RPMI7951 (cell line): ENCODE data around the gene LINGO3. TPM values are rescaled to one million over a fixed set of nuclear protein-coding genes. Genes with fewer than 3 reads are reported as not detected.
"Not testable (repeated sequence)": the region's sequence is repeated elsewhere in the genome, so short reads cannot be mapped to it uniquely, and the experiment has no call there.

Source experiments
- DNase-seq: peaks from one replicate; pipeline ENCODE4 v3.0.0-alpha.2; 2012; ENCODE audit warnings: low read depth
- total RNA-seq: library from RNA; depleted of rRNA; stranded (reverse); fragments of >200 nt; shearing (Covaris generic); gene quantifications from 2 replicates; pipeline ENCODE4 v1.2.3, GENCODE V29; 2014; rRNA removed

The LINGO3 gene, protein sequence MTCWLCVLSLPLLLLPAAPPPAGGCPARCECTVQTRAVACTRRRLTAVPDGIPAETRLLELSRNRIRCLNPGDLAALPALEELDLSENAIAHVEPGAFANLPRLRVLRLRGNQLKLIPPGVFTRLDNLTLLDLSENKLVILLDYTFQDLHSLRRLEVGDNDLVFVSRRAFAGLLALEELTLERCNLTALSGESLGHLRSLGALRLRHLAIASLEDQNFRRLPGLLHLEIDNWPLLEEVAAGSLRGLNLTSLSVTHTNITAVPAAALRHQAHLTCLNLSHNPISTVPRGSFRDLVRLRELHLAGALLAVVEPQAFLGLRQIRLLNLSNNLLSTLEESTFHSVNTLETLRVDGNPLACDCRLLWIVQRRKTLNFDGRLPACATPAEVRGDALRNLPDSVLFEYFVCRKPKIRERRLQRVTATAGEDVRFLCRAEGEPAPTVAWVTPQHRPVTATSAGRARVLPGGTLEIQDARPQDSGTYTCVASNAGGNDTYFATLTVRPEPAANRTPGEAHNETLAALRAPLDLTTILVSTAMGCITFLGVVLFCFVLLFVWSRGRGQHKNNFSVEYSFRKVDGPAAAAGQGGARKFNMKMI
- total RNA-seq: 0.10 TPM in 1 of 2 replicates, not detected in the other

DNA sequence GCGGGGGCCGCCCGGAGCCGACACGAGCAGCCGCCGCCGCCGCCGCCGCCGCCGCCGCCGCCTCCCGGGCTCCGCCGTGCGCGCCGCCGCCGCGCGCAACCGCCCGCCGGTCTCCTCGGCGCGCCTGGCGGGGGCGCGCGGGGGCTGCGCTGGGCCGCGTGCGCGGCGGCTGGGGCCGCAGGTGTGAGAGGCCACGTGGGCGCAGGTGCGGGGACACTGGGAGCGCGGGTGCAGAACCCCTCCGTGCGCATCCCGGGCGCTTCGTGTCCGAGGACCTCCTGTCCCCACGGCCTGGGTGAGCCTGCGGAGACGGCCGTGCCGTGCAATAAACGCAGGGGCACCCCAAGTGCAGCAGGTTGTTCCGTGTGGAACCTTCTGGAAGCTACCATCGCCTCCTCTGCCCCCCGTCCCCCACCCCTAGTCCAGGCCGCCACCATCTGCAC lies at the start of gene LINGO3:
TSS of gene LINGO3 (minus strand) at position 41 of the 443 bp plus-strand sequence. CDS start 16,378 bp downstream, outside the sequence.
- DNase-seq: no peak

DNA sequence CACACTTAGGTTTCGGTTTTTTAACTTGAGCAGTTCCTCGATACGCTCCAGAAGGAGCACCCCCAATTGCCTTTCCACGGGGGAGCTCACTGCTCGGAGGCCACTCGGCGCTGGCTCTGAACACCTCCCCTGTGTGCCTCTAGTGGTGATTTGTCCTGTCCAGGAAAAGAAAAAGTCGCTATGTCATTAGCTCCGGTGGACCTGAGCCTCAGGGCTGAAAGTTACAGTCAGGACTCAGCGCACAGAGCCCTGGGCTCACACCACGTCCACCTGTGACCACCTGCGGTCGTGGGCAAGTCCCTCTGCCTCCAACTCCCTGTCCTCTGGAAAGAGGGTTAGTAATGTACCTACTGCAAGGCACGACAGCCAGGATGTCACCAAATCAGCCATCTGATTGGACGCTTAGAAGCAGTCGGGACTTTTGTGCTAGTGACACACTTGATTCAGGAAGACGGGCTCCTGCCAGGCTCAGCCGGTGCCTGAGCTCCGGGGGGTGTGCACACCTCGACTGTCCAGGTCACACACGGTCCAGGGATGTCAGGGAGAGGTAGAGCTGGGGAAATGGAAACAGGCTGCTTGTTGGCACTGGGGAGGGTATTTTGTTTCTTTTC lies 48.2 kb upstream of the LINGO3 start:
- no peak for DNase-seq

DNA sequence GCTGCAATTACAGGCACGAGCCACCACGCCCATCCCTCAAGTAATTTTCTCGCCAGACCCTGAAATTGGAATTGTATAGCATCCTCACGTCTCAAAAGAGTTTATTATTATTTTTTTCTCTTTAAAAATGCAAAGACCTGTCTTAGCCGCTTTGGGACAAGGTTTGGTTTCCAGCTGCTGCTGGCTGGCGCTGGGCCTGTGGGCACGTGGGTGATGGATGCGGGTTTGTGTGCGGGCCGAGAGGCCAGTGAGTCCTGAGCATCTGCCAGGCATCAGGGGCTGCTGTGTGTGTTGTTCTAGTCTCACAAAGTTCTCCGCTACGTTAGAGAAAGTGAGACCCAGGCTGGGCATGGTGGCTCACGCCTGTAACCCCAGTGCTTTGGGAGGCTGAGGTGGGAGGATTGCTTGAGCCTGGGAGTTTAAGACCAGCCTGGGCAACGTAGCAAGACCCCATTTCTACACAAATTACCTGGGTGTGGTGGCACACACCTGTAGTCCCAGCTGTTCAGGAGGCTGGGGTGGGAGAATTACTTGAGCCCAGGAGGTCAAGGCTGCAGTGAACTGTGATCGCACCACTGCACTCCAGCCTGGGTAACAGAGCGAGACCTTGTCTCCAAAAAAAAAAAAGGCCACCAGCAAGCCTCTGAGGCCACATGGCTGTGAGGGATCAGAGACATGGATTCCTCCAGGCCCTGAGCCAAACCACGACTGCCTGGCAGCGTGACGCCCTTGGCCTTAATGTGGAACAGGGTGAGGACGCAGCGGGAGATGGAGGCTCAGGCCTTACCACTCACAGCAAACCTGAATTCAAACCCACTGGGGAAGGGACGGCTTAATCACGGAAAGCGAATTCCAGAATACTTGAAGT lies 47.4 kb upstream of the LINGO3 start:
- DNase-seq: peak; percentile 76

DNA sequence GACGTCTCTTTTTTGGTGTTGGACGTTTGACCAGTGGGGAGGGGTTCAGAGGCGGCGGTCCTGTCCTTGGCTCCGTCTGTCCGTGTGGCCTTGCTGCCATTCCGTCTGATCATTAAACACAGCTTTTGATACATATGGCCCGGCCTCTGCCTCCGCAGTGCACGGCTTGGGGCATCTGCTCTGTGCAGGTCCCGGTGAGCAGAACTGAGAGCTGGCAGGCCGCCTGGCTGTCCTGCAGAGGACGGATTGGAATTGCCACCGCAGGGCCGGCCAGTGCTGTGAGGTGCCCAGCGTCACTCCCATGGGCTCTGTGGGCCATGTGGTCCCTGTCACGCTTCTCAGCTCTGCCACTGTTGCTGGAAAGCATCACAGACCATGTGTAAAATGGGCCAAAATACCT lies 46.7 kb upstream of the LINGO3 start:
- DNase-seq: no peak

DNA sequence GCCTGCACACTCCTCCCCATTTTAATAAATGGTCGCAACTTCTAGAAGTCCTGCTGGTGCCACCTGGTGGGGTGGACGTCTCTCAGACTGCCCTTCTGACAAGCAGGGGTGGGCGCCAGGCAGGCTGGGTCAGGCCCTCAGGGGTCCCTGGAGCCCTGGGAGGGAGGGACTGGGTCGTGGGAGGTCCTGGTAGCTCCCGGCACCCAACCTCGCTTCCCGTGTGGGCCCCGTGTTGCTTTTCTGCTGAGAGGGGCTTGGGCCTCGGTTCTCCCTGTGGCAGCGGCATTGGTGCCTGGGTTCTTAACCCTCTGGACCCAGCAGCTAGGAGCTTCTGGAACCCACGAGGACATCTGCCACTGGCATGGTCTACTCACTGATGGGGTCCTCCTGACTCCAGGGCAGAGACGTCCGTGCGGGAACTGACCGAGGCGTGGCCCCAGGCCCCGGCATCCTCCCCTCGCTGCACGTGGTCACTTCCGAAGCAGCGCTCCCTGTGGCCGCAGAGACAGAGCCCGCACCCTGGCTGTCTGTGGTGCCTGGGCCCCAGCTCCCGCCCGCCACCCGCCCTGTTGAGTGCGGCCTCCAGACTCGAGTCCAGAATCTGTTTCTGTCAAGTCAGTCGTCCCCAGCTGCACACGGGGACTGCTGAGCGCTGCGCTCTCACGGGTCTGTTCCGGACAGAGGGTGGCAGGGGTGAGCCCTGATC lies 46.1 kb upstream of the LINGO3 start:
- no peak for DNase-seq

DNA sequence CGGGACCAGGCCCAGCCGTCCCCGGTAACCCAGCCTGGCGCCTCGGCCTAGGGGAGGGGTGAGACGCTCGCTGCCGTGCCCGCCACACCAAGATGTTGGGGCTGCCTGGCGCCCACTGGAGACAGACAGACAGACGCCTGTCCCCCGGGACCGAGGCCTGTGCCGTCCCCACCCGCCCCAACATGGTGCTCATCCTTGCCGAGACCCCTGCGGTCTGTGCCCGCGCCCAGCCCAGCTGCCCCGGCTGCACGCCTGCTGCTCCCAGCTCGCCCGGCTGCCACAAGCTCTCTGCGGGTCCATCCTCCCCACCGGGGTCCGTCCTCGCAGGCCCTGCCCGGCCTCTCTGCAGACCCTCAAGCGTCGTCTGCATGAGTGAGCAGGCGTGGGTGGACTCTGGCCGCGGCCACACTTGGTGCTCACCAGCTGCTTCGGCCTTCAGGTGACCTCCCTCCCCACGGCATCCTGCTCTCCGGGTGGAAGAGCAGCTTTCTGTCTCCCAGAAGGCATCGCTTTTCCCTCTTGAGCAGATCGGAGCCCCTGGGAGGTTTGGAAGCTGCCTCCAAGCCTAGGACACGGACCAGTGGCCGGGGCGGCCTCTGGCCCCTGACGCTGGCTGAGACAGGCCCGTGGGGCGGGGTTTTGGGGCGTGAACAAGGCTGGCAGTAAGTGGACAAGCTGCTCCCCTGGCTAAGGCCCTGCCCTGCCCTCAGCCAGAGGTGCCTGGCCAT lies 45.4 kb upstream of the LINGO3 start:
- no peak for DNase-seq

DNA sequence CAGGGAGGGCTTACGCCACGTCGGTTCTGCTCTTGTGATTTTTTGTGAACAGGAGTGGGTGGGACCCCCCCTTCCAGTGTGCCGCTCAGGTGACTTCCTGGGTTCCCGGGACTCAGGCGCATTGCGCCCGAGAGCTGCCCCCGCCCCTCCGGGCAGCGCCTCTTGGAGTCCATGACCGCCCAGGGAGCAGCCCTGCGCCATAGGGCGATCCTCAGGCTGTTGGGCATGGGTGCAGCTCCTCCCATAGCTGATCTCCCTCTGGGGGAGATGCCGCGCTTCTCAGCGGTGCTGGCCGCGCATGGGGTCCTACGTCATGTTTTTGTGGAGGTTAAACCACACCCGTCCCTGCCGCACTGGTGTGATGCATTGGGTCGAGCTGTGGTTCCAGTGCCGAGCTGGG lies 44.2 kb upstream of the LINGO3 start:
- no peak for DNase-seq

DNA sequence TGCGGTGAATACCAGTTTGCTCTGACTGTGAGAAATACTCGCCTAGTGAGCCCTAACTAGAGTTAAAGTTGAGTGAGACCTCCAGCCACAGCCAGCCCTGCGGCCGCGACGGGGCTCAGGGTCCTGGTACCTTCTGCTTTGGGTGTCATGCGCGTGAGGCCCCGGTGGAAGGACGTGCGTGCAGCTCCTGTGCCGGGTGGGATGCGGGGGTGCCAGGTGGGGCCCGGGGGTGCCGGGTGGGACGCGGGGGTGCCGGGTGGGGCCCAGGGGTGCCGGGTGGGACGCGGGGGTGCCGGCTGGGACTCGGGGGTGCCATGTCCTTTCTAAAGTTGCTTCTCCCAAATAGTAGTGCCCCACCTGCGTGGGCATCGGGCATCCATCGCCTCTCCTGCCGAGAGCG lies 43.6 kb upstream of the LINGO3 start:
- DNase-seq: no peak

DNA sequence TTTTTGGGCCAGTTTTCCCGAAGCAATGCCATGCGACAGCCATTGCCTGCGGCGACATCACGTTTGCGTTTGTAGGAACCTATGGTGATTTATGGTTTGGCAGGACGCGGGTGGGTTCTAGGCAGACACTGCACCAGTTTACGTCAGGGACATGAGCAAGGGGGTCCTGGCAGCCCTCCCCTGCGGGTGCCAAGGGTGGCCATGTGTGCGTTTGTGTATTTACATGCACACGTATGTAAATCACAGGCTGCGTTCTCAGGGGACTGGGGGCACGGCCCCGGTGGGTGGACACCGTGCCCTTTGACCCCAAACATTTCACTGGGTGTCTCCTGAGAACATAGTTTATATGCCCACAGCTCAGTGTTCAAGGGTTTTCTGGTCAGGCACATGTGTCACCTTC lies 42.7 kb upstream of the LINGO3 start:
- DNase-seq: no peak

DNA sequence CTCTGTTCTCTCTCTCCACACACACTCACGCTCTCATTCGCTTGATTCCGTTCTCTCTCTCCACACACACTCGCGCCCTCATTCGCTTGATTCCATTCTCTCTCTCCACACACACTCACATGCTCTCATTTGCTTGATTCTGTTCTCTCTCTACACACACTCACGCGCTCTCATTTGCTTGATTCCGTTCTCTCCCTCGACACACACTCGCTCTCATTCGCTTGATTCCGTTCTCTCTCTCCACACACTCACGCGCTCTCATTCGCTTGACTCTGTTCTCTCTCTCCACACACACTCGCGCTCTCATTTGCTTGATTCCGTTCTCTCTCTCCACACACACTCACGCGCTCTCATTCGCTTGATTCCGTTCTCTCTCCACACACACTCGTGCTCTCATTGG lies 41.9 kb upstream of the LINGO3 start:
- not testable (repeated sequence) for DNase-seq

DNA sequence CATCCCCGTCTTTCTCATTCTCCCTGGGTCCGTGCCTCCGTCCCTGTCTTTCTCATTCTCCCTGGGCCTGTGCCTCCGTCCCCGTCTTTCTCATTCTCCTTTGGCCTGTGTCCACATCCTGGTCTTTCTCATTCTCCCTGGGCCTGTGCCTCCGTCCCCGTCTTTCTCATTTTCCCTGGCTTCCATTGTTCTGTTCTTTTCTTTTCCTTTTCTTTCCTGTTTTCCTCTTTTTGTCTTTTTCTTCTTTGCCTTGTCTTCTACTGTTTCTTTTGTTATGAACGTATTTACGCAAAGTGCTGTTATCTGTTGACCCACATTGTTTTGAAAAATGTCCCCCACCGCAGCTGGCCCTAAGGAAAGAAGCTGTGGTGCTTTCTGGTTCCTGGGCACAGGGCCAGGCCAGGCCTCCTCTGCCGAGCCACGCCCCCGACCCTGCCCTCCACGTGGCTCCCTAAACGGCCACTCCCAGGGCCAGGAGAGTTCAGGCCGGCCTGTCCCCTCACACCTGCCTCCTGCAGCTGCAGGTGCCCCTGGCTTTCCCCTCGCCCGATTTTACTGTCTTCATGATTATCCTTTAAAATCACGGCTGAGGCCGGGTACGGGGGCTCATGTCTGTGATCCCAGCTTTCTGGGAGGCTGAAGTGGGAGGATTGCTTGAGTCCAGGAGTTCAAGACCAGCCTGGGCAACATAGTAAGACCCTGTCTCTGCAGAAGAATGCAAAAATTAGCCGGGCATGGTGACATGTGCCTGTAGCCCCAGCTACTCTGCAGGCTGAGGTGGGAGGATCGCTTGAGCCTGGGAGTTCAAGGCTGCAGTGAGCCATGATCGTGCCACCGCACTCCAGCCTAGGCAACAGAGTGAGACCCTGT lies 38.1 kb upstream of the LINGO3 start:
- no peak for DNase-seq

DNA sequence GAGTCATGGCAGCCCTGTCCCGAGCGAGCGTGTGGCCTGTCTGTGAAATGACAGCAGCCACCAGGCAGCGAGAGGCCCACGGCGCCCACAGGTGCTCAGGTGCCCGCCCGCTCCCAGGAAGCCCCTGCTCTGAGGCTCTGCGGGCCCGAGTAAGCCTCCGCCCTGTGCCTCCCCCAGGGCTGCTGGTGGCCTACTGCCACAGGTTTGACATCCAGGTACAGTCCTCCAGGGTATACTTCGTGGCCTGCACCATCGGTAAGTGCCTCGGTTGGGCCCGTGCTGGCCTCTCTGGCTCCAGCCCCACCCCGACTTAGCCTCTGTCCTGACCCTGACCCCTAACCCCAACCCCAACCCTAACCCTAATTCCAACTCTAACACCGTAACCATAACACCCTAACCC lies 37.1 kb upstream of the LINGO3 start:
- no peak for DNase-seq

DNA sequence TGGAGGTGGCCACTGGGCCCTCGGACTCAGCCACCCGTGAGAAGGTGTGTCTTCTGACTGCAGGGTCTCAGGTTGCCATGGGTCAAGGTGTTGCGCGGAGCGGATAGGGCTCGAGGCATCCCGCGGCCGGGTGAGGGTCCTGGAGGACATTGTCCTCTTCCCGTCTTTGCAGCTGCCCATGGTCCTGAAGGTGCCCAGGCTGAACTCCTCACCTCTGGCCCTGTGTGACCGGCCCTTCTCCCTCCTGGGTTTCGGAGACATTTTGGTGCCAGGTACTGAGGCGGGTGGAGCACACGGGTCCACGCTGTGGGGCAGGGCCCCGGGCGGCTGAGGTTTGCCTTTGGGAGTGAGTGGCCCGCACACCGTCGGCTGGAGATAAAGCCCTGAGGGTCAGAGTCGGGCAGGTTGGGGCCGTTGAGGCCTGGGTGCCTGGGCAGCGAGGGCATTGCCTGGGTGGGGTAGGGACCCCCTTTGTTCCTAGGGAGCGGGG lies 36.5 kb upstream of the LINGO3 start:
- DNase-seq: no peak

DNA sequence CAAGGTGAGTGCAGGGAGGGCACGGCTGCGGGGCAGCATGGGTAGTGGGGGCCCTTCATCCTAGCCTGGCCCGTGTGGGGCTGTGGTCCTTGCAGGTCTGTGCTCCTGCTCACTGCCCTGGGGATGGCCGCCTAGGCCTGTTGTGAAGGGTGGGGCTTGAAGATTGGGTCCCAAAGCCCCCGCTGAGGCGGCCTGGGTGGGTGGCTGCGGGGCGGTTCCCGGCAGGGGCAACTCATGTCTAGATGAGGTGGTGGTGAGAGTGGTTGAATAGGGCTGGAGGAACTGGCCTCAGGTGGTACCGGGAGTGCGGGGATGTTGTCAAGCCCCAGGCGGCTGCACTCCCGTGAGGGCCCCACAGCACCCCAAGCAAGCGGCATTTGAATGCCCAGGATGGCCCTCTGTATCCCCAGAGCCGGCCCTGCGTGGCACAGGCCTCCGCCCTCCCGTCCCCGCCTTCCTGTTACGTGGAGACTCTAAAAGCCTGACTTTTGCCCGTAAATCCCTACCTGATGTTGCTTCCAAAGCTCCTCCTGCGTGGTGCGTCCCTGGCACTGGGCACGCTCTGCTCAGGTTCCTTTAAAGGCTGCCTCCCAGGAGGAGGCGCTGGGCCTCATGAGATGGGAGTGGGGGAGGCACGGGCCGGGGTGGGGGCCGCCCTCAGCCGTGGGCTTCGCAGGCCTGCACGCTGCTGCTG lies 35.5 kb upstream of the LINGO3 start:
- no peak for DNase-seq

DNA sequence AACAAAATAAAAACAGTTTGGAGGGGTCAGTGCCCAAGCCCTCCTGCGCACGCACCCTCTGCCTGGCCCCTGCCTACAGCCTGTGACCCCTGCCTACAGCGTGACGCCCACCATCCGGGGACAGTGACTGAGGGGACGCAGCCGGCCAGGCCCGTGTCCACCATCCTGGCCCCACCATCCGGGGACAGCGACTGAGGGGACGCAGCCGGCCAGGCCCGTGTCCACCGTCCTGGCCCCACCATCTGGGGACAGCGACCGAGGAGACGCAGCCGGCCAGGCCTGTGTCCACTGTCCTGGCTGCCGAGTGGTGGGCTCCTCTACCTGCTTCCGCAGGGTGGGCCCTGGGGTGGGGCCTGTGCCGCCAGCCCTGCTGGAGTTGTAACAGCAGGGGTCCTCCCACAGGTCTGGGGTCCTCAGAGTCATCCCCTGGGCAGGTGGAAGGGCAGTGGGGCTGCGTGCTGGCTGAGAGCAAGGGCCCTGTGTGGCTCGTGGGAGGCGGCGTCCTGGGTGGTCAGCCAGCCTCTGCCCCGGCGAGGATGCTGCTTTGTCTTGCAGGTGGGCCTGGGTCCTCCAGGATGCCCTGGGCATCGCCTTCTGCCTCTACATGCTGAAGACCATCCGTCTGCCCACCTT lies 34.8 kb upstream of the LINGO3 start:
- DNase-seq: no peak

DNA sequence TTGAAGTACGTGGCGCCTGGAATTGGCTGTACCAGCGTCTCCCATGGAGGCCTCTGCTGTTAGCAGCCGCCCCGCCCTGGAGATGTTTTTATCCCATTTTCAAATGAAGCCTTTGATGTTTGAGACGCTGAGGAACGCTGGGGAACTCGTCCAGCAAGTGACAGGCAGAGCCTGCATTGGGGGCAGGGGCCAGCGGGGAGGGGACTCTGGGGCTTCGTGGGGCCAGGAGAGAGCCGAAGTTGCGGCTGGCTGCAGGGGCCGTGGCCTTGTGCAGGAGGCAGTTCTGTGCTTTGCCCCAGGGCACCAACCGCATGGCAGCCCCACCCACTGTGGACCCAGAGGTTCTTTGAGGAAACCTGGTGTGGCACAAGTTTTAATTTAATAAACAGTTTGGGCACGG lies 34.0 kb upstream of the LINGO3 start:
- no peak for DNase-seq

DNA sequence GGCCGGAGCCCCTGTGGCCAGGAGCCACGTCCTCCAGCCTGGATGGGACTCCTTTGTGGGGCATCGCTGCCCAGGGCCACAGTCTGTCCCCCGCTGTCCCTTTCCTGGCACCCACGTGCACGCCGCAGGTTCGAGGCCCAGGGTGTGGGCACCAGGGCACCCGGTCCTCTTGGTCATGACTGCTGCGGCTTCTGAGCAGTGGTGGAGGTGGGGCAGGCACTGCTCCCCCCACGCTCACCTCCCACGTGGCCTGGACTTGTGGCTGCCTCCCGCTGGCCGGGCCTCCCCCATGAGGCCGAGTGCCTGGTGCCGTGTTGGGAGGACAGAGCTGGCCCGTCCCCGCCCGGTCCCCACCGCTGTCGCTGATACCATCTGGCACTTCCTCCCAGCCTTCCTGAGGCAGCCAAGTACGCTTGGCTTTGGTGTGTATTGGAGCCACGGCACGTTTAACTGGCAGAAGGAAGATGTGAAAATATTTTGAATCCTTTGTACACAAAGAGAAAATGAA lies 33.3 kb upstream of the LINGO3 start:
- DNase-seq: no peak
